Transverse colon (tissue), 4 donors: ENCODE data around the gene PCDH8. TPM values are rescaled to one million over a fixed set of nuclear protein-coding genes. Genes with fewer than 3 reads are reported as not detected.

ENCODE experiments used
- DNase-seq: peaks from one replicate; pipeline ENCODE4 v3.0.0-alpha.2; 2019
- H3K27ac ChIP-seq, 4 donors: fragments of 200-600 bp; sonication (generic); 2 replicates each; pipeline ENCODE4 v1.5.1; 2016 to 2018; ENCODE audit warnings: inconsistent platforms in 4 of 4
- H3K27me3 ChIP-seq: fragments of 200-600 bp; sonication (generic); 2 replicates; pipeline ENCODE4 v1.5.1; 2017; ENCODE audit warnings: inconsistent platforms
- H3K36me3 ChIP-seq, 4 donors: fragments of 200-600 bp; sonication (generic); 2 replicates each; pipeline ENCODE4 v1.5.1; 2017 to 2019; ENCODE audit warnings: inconsistent platforms in 4 of 4
- H3K4me1 ChIP-seq, 4 donors: fragments of 200-600 bp; sonication (generic); 2 replicates each; pipeline ENCODE4 v1.5.1; 2017 to 2020; ENCODE audit warnings: inconsistent platforms in 4 of 4
- H3K4me3 ChIP-seq, 4 donors: fragments of 200-600 bp; sonication (generic); 1 replicate in 1 of 4; 2 replicates in 3 of 4; pipeline versions ENCODE4 v1.5.1 to v1.6.1; 2017 to 2019; ENCODE audit warnings: inconsistent platforms in 4 of 4
- H3K9me3 ChIP-seq, 2 donors: fragments of 200-600 bp; sonication (generic); 2 replicates each; pipeline ENCODE4 v1.5.1; 2017 to 2019; ENCODE audit warnings: inconsistent platforms in 2 of 2
- EP300 ChIP-seq: sonication (generic); formaldehyde crosslinking; IDR thresholded peaks from one replicate; pipeline ENCODE4 v1.6.1; 2017; ENCODE audit warnings: antibody characterized with exemption, low read depth
- POLR2A ChIP-seq: fragments of 450-650 bp; IDR thresholded peaks from one replicate; pipeline ENCODE4 v1.6.1; 2016; ENCODE audit warnings: antibody characterized with exemption, mild to moderate bottlenecking, moderate library complexity
- POLR2AphosphoS5 ChIP-seq, 3 donors: sonication (generic); formaldehyde crosslinking; IDR thresholded peaks; one replicate each; pipeline ENCODE4 v1.6.1; 2016; ENCODE audit warnings: antibody characterized with exemption in 3 of 3
- WGBS, 2 donors: methylation state at CpG; one replicate each; pipeline ENCODE4 v1.1.5; 2018; ENCODE audit warnings: low coverage in 1 of 2; 5-methylcytosine and 5-hydroxymethylcytosine counted together
- in situ Hi-C, 4 donors: fragments of 200-750 bp; cut with MboI; loops; one replicate each; pipeline versions ENCODE4 v1.15.0 to v1.15.1; 2017; ENCODE audit warnings: low sequenced_read_pairs in 3 of 4, low pct_ligation_motif_present in 1 of 4, low pct_unique_long_range_greater_than_20kb in 1 of 4
- intact Hi-C: fragments of 100-400 bp; cut with DNase I; formaldehyde crosslinking; loops from one replicate; pipeline ENCODE4 v1.15.1; 2023; ENCODE audit warnings: low total_unique reads
- total RNA-seq, 4 donors: library from RNA; depleted of rRNA; stranded (reverse); fragments of >200 nt; gene quantifications; one replicate each; pipeline ENCODE4 v1.1.0, GENCODE V29; 2016
- TF ChIP-seq, protein P1 (sequence below), 5 experiments: fragments of 200-600 bp in 3 of 5; fragments of 450-650 bp in 2 of 5; sonication (generic) in 3 of 5; IDR thresholded peaks; 1 replicate in 2 of 5; 2 replicates in 3 of 5; pipeline ENCODE4 v1.5.1; 2016 to 2017; ENCODE audit warnings: antibody characterized with exemption in 5 of 5, inconsistent platforms in 3 of 5, mild to moderate bottlenecking in 2 of 5, moderate library complexity in 1 of 5

Gene PCDH8
- total RNA-seq, 4 donors from 2014 or later = 1.9 to 4.9 TPM; not detected in 2

DNA sequence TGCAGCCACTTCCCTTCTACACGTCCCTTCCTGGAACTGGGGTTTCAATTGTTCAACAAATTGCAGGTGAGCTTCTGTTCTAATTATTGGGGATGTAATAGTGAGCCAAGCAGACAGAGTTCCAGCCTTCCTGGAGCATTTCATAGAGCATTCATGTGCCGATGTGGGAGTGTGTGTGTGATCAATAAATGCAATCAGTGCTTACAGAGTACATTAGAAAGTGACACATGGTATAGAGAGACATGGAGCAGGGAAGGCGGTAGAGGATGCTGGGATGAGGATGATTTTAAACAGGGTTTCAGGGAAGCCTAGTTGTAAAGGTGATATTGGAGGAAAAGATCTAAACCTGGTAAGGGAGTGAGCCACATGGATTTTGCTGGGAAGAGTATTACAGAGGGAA lies 21.7 kb upstream of the PCDH8 start:
- Histone ChIP-seq H3K27me3 (no peaks in the 10 kb centered on the region), H3K4me1 (no peaks in the 10 kb centered on the region), H3K4me3 (no peak overlapping the region), H3K9me3 (peaks cover 5 to 12% of the 10 kb centered on the region in 2 donors), H3K27ac (no peak overlapping the region), H3K36me3 (no peaks in the 10 kb centered on the region)
- 74% methylated on average over 2 to 3 of the region's 3 CpGs for WGBS, 2 donors
- TF ChIP-seq POLR2A = no peak
- no peak for TF ChIP-seq EP300
- TF ChIP-seq, protein P1, sequence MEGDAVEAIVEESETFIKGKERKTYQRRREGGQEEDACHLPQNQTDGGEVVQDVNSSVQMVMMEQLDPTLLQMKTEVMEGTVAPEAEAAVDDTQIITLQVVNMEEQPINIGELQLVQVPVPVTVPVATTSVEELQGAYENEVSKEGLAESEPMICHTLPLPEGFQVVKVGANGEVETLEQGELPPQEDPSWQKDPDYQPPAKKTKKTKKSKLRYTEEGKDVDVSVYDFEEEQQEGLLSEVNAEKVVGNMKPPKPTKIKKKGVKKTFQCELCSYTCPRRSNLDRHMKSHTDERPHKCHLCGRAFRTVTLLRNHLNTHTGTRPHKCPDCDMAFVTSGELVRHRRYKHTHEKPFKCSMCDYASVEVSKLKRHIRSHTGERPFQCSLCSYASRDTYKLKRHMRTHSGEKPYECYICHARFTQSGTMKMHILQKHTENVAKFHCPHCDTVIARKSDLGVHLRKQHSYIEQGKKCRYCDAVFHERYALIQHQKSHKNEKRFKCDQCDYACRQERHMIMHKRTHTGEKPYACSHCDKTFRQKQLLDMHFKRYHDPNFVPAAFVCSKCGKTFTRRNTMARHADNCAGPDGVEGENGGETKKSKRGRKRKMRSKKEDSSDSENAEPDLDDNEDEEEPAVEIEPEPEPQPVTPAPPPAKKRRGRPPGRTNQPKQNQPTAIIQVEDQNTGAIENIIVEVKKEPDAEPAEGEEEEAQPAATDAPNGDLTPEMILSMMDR (IDR thresholded peaks at IDR 0.05) = no peak
- TF ChIP-seq POLR2AphosphoS5 (IDR thresholded peaks at IDR 0.05) = no peak
- in situ Hi-C loops (no loop called here), intact Hi-C loops (no loop called here)
- DNase-seq = no peak

DNA sequence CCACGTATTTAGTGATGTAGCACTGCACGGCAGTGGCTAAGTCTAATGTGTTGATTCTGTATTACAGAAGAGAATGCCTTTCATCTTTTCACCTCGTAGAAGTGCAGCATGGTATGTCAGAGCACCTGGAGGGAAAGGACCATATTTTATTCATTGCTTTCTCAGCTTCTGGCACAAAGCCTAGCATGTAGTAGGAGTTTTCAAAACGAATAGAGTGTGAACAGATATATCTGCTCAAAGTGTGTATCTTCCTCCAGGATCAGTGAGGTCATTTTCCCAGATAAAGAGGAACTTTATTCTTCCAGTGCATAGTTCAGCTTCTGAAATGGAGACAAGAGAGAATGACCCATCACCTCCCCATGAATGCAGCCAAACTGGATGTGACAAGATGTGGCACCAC lies 21.2 kb upstream of the PCDH8 start:
- WGBS, 2 donors = 43 to 57% methylated on average over 4 of the region's 4 CpGs
- in situ Hi-C loops = no loop called here

DNA sequence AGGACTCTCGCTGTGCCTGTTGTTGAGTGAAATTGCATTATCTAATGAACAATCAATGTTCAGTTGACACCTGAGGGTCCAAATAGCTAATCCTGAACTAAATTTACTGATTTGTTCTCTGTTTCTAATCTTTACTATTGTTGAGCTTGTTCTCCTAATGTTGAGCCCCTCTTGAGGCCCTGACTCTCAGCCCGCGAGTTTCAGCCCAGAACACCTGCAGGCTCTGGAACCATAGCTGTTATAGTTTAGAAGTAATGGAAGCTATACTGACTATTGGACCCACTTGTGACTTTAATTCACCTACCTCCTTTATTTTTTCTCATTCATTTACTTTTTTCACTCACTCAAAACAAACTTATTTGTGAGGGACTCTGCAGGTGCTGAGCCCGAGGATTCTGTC lies 20.6 kb upstream of the PCDH8 start:
- Histone ChIP-seq H3K27me3 (no peaks in the 10 kb centered on the region), H3K4me3 (no peak overlapping the region), H3K27ac (no peak overlapping the region), H3K4me1 (no peaks in the 10 kb centered on the region), H3K36me3 (no peaks in the 10 kb centered on the region), H3K9me3 (peaks cover 0 to 1% of the 10 kb centered on the region in 2 donors)
- in situ Hi-C loops (no loop called here), intact Hi-C loops (no loop called here)
- 80 to 91% methylated on average over 4 of the region's 4 CpGs for WGBS, 2 donors
- TF ChIP-seq POLR2A (no peak), EP300 (no peak), POLR2AphosphoS5 (IDR thresholded peaks at IDR 0.05) (no peak)
- TF ChIP-seq, protein P1 (IDR thresholded peaks at IDR 0.05) = no peak
- DNase-seq = no peak

More for the DNA sequence above, 21.2 kb upstream of the PCDH8 start:
- Histone ChIP-seq H3K4me3 (no peak overlapping the region), H3K9me3 (peaks cover 3 to 7% of the 10 kb centered on the region in 2 donors), H3K27me3 (no peaks in the 10 kb centered on the region), H3K4me1 (no peaks in the 10 kb centered on the region), H3K36me3 (no peaks in the 10 kb centered on the region), H3K27ac (no peak overlapping the region)
- DNase-seq = no peak
- no peak for TF ChIP-seq EP300
- TF ChIP-seq, protein P1 (IDR thresholded peaks at IDR 0.05) = no peak
- no peak for TF ChIP-seq POLR2A
- TF ChIP-seq POLR2AphosphoS5 (IDR thresholded peaks at IDR 0.05) = no peak
- intact Hi-C loops = no loop called here

DNA sequence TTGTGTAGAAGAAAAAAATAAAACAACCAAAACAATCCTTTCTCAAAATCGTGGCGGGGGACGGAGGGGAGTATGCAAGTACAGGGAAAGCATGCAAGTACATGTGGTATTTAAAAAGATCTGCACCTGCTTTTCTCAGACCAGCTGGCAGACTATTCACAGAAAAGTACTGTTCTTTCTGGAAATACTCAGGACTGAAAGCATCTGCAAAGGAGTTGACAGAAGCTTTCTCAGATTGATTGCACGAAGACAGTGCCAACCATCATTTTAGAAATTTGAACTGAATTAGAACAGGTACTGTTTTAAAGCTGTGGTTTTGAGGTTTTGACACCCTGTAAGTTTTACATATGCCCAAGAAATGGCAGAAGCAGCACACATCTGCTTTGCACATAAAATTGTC lies 19.8 kb upstream of the PCDH8 start:
- 45 to 58% methylated on average over 4 of the region's 4 CpGs for WGBS, 2 donors

More for the DNA sequence above, 19.8 kb upstream of the PCDH8 start:
- no peak for DNase-seq
- in situ Hi-C loops = no loop called here
- Histone ChIP-seq H3K36me3 (no peaks in the 10 kb centered on the region), H3K4me1 (no peaks in the 10 kb centered on the region), H3K27me3 (no peaks in the 10 kb centered on the region), H3K4me3 (no peak overlapping the region), H3K27ac (no peak overlapping the region), H3K9me3 (no peaks in the 10 kb centered on the region)
- TF ChIP-seq POLR2AphosphoS5 (IDR thresholded peaks at IDR 0.05) (no peak), POLR2A (no peak), EP300 (no peak)
- TF ChIP-seq, protein P1 (IDR thresholded peaks at IDR 0.05) = no peak
- intact Hi-C loops = no loop called here
